GM12878 (cell line): ENCODE results near the gene RASGRF2. TPM values are rescaled to one million over a fixed set of nuclear protein-coding genes. Genes with fewer than 3 reads are reported as not detected.

Source experiments
- ATAC-seq: fragments of 200-7000 bp; cut with Tn5 transposase; 3 replicates; pipeline ENCODE4 v1.9.1; 2020; ENCODE audit warnings: mild to moderate bottlenecking, moderate library complexity
- BruUV-seq: library from RNA; stranded (reverse); fragments of 400-500 nt; replicated peaks from 2 replicates; lab custom pipeline; 2021; lab: Mats Ljungman, UMichigan
- CTCF ChIA-PET: fragments of 300-600 bp; sonication (Branson Sonifier 250); formaldehyde crosslinking; extraction: SDS; loops from one replicate; lab custom pipeline; 2021; ENCODE audit warnings: inconsistent platforms; lab: Yijun Ruan, JAX
- POLR2A ChIA-PET: fragments of 350-600 bp; formaldehyde crosslinking; extraction: SDS; loops from one replicate; lab custom pipeline; 2021; ENCODE audit warnings: inconsistent platforms; lab: Charles Lee
- RAD21 ChIA-PET: fragments of 300-600 bp; sonication (Branson Sonifier 250); formaldehyde crosslinking; loops from one replicate; lab custom pipeline; 2023; ENCODE audit warnings: antibody characterized with exemption; ENCODE audit not compliant: unreplicated experiment; lab: Charles Lee
- SMC1A ChIA-PET: fragments of 300-600 bp; sonication (Branson Sonifier 250); formaldehyde crosslinking; loops from one replicate; lab custom pipeline; 2023; ENCODE audit not compliant: unreplicated experiment, uncharacterized antibody; lab: Charles Lee
- DNase-seq: peaks from one replicate; pipeline ENCODE4 v3.0.0-alpha.2; 2011; ENCODE audit warnings: low read depth, low spot score
- FAIRE-seq: peaks from 3 replicates; lab custom pipeline; 2011; peaks lifted over from hg19 to GRCh38; lab: Jason Lieb, UNC
- H2AFZ ChIP-seq: 2 replicates; pipeline ENCODE4 v1.6.0; 2011; ENCODE audit warnings: low read depth, low read length, control low read depth; ENCODE audit not compliant: control insufficient read depth
- H3K27ac ChIP-seq: 2 replicates; pipeline ENCODE4 v1.5.1; 2011; ENCODE audit warnings: control low read depth; ENCODE audit not compliant: control insufficient read depth, insufficient read depth
- H3K27me3 ChIP-seq, 2 experiments: replicated peaks in 1 of 2; 2 replicates each; pipeline versions ENCODE4 v1.6.0 to v1.6.1; 2011; ENCODE audit warnings: low read length in 1 of 2; ENCODE audit not compliant: control insufficient read depth in 2 of 2, insufficient read depth in 2 of 2
- H3K36me3 ChIP-seq, 2 experiments: 2 replicates each; pipeline ENCODE4 v1.5.1; 2011; ENCODE audit warnings: low read length in 1 of 2; ENCODE audit not compliant: control insufficient read depth in 2 of 2, insufficient read depth in 2 of 2
- H3K4me1 ChIP-seq: 2 replicates; pipeline ENCODE4 v1.6.1; 2011; ENCODE audit warnings: mild to moderate bottlenecking, low read length, moderate library complexity, mixed read lengths; ENCODE audit not compliant: control insufficient read depth, insufficient read depth
- H3K4me2 ChIP-seq: 2 replicates; pipeline ENCODE4 v1.6.0; 2011; ENCODE audit warnings: control low read depth; ENCODE audit not compliant: control insufficient read depth, insufficient read depth
- H3K4me3 ChIP-seq: fragments of 200-600 bp; sonication (generic); 2 replicates; pipeline ENCODE4 v1.5.1; 2016
- H3K79me2 ChIP-seq: 2 replicates; pipeline ENCODE4 v1.6.0; 2011; ENCODE audit warnings: low read length; ENCODE audit not compliant: control insufficient read depth, insufficient read depth
- H3K9ac ChIP-seq: 2 replicates; pipeline ENCODE4 v1.8.0; 2011; ENCODE audit warnings: low read length, control low read depth, mixed read lengths; ENCODE audit not compliant: control insufficient read depth, insufficient read depth
- H3K9me3 ChIP-seq: replicated peaks from 3 replicates; pipeline ENCODE4 v1.5.1; 2011; ENCODE audit warnings: mild to moderate bottlenecking, low read length; ENCODE audit not compliant: control insufficient read depth, insufficient read depth
- H4K20me1 ChIP-seq: 2 replicates; pipeline ENCODE4 v1.6.0; 2011; ENCODE audit not compliant: control insufficient read depth, insufficient read depth
- ATF7 ChIP-seq: fragments of 450-650 bp; IDR thresholded peaks from 2 replicates; pipeline ENCODE4 v1.6.1; 2016; ENCODE audit warnings: low read depth, mild to moderate bottlenecking
- BCL11A ChIP-seq: IDR thresholded peaks from 2 replicates; pipeline ENCODE4 v1.6.1; 2011; ENCODE audit warnings: low read depth, low read length
- BCLAF1 ChIP-seq: fragments of 450-650 bp; IDR thresholded peaks from 2 replicates; pipeline ENCODE4 v1.6.1; 2017; ENCODE audit warnings: antibody characterized with exemption, mild to moderate bottlenecking, moderate library complexity
- BHLHE40 ChIP-seq, 2 experiments: fragments of 450-650 bp in 1 of 2; IDR thresholded peaks; 2 replicates each; pipeline ENCODE4 v1.6.1; 2011 to 2017; ENCODE audit warnings: low read depth in 2 of 2, borderline replicate concordance in 1 of 2, improper control_type of control experiment in 1 of 2, low read length in 1 of 2, mild to moderate bottlenecking in 1 of 2
- BMI1 ChIP-seq: fragments of 450-650 bp; IDR thresholded peaks from 2 replicates; pipeline ENCODE4 v1.6.1; 2016; ENCODE audit warnings: mild to moderate bottlenecking, moderate library complexity, borderline replicate concordance
- CBFB ChIP-seq: IDR thresholded peaks from 2 replicates; pipeline ENCODE4 v1.6.1; 2016; ENCODE audit warnings: antibody characterized with exemption, low read depth
- CHD2 ChIP-seq: IDR thresholded peaks from 2 replicates; pipeline ENCODE4 v1.6.1; 2011; ENCODE audit warnings: low read depth, low read length, improper control_type of control experiment, borderline replicate concordance
- E4F1 ChIP-seq: fragments of 450-650 bp; IDR thresholded peaks from 2 replicates; pipeline ENCODE4 v1.6.1; 2018; ENCODE audit warnings: borderline replicate concordance, mild to moderate bottlenecking; ENCODE audit not compliant: partially characterized antibody
- IKZF1 ChIP-seq: fragments of 450-650 bp; conservative IDR thresholded peaks from 2 replicates; pipeline ENCODE4 v1.6.1; 2017; ENCODE audit warnings: antibody characterized with exemption, mild to moderate bottlenecking
- NFYB ChIP-seq: IDR thresholded peaks from 2 replicates; pipeline ENCODE4 v1.6.1; 2011; ENCODE audit warnings: low read depth, mild to moderate bottlenecking, low read length, improper control_type of control experiment, moderate library complexity; ENCODE audit not compliant: insufficient read depth
- NRF1 ChIP-seq: conservative IDR thresholded peaks from 2 replicates; pipeline ENCODE4 v1.6.1; 2011; ENCODE audit warnings: mild to moderate bottlenecking, low read depth, low read length, improper control_type of control experiment
- PML ChIP-seq: IDR thresholded peaks from 2 replicates; pipeline ENCODE4 v1.6.1; 2012; ENCODE audit warnings: low read length, inconsistent platforms
- RFX5 ChIP-seq: IDR thresholded peaks from 2 replicates; pipeline ENCODE4 v1.6.1; 2011; ENCODE audit warnings: low read depth, low read length, improper control_type of control experiment
- SIX5 ChIP-seq: IDR thresholded peaks from 2 replicates; pipeline ENCODE4 v1.6.1; 2011; ENCODE audit warnings: mild to moderate bottlenecking, low read depth, low read length, moderate library complexity; ENCODE audit not compliant: severe bottlenecking
- SKIL ChIP-seq: fragments of 450-650 bp; IDR thresholded peaks from 2 replicates; pipeline ENCODE4 v1.6.1; 2017; ENCODE audit warnings: mild to moderate bottlenecking, low read depth, inconsistent platforms; ENCODE audit not compliant: poor library complexity, severe bottlenecking
- SMAD1 ChIP-seq: fragments of 450-650 bp; IDR thresholded peaks from 2 replicates; pipeline ENCODE4 v1.6.1; 2018; ENCODE audit warnings: mild to moderate bottlenecking, low read depth; ENCODE audit not compliant: partially characterized antibody
- SUPT20H ChIP-seq: IDR thresholded peaks from 2 replicates; pipeline ENCODE4 v1.6.1; 2011; ENCODE audit warnings: low read depth, mild to moderate bottlenecking, low read length, moderate library complexity, borderline replicate concordance; ENCODE audit not compliant: control insufficient read depth
- WGBS: methylation state at CpG from one replicate; pipeline ENCODE4 v1.1.6; 2016; ENCODE audit warnings: low lambda C conversion rate; ENCODE audit not compliant: insufficient replicate concordance, insufficient coverage; ENCODE audit errors: missing lambda C conversion rate; 5-methylcytosine and 5-hydroxymethylcytosine counted together
- in situ Hi-C: fragments of 300-500 bp; cut with MboI; formaldehyde crosslinking; loops from 9 replicates; pipeline ENCODE4 v1.14.3; 2018; ENCODE audit warnings: mixed read lengths
- intact Hi-C: fragments of 100-400 bp; cut with micrococcal nuclease; formaldehyde crosslinking; loops from one replicate; pipeline ENCODE4 v1.14.2; 2022; ENCODE audit not compliant: unreplicated experiment
- polyA plus RNA-seq, 11 experiments: library from polyadenylated mRNA; depleted of rRNA in 4 of 11; unstranded in 6 of 11; stranded (reverse) in 5 of 11; fragments of >200 nt; fragmentation: Nextera tagmentation in 4 of 11; fragmentation: Illumina TruSeq in 1 of 11; extraction: Ambion mirVana in 4 of 11; extraction: Trizol in 1 of 11; gene quantifications; 1 replicate in 1 of 11; 2 replicates in 10 of 11; pipeline versions ENCODE4 v1.2.1 to v1.2.3, GENCODE V29; 2011 to 2016; ENCODE audit warnings: inconsistent platforms in 2 of 11, missing spikeins in 2 of 11, low read depth in 1 of 11
- total RNA-seq, 4 experiments: library from RNA; depleted of rRNA in 3 of 4; stranded (reverse); fragments of >200 nt in 3 of 4; fragmentation: Illumina TruSeq in 1 of 4; extraction: Trizol in 1 of 4; gene quantifications; 2 replicates each; pipeline versions ENCODE4 v1.2.1 to v1.2.3, GENCODE V29; 2013 to 2021

The RASGRF2 gene
- total and polyA plus RNA-seq, 10 of the 15 experiments (the other 5 are each of a cell fraction or from before 2014, with no cell fraction given) = 0.05 to 0.24 (median 0.07) TPM

GRCh38 chr5:81269751-81270393 is 309.7 kb downstream of the RASGRF2 start:
- 91% methylated on average over 8 of the region's 8 CpGs for WGBS
- Histone ChIP-seq H3K4me2 (no peak overlapping the region), H3K9ac (no peak overlapping the region), H3K9me3 (no peaks in the 10 kb centered on the region; the same call in 1 of the 3 replicates), H4K20me1 (no peaks in the 10 kb centered on the region), H3K4me3 (no peak overlapping the region), H3K79me2 (no peaks in the 10 kb centered on the region), H3K36me3 (no peaks in the 10 kb centered on the region), H3K27me3 (no peaks in the 10 kb centered on the region), H2AFZ (no peak overlapping the region), H3K4me1 (no peaks in the 10 kb centered on the region; the same call in 1 of the 2 replicates), H3K27ac (no peak overlapping the region)
- DNase-seq (no peak), ATAC-seq (no peak; the same call in 2 of the 3 replicates), FAIRE-seq (no peak)
- no TSS peak for BruUV-seq
- intact Hi-C loops = no loop called here
- ChIA-PET RAD21 (no interaction called here), SMC1A (interaction anchor here (0.6 to 1.4 kb wide), 4 partner anchors 18 to 68 kb away, joined by 3 to 4 read pairs (median 3); no protein-coding TSS in a partner anchor), POLR2A (no interaction called here), CTCF (interaction anchor here (1.4 kb wide), 1 partner anchor 16 kb away, joined by 3 read pairs; no protein-coding TSS in a partner anchor)
- in situ Hi-C loops = no loop called here
- TF ChIP-seq NRF1 = no peak
- TF ChIP-seq BCLAF1 = no peak
- TF ChIP-seq BHLHE40 (IDR thresholded peaks at IDR 0.05; ENCODE audit: borderline replicate concordance in 1 of 2, low read depth in 2 of 2, low read length in 1 of 2) = no peak
- TF ChIP-seq CHD2 = no peak
- no peak for TF ChIP-seq SUPT20H
- no peak for TF ChIP-seq SIX5
- TF ChIP-seq SMAD1 = no peak
- TF ChIP-seq E4F1 = no peak
- no peak for TF ChIP-seq BMI1
- TF ChIP-seq PML = no peak
- no peak for TF ChIP-seq BCL11A
- no peak for TF ChIP-seq NFYB
- no peak for TF ChIP-seq ATF7
- no peak for TF ChIP-seq SKIL
- TF ChIP-seq CBFB = no peak
- no peak for TF ChIP-seq IKZF1
- TF ChIP-seq RFX5 = no peak
